Endothelial cell of umbilical vein (primary cell): ENCODE results near the gene CKAP5. TPM values are rescaled to one million over a fixed set of nuclear protein-coding genes. Genes with fewer than 3 reads are reported as not detected.

Experiments used
- BruUV-seq: library from RNA; stranded (reverse); fragments of 400-500 nt; replicated peaks from 2 replicates; lab custom pipeline; 2021; lab: Mats Ljungman, UMichigan
- CTCF ChIA-PET: fragments of 300-600, 350-600 bp; sonication (Branson Sonifier 250); formaldehyde crosslinking; loops from one replicate; lab custom pipeline; 2021; ENCODE audit warnings: antibody characterized with exemption, inconsistent platforms; lab: Charles Lee
- POLR2A ChIA-PET: fragments of 300-600, 350-600 bp; sonication (Branson Sonifier 250); formaldehyde crosslinking; loops from one replicate; lab custom pipeline; 2021; ENCODE audit warnings: antibody characterized with exemption, inconsistent platforms; lab: Charles Lee
- DNase-seq: peaks from one replicate; pipeline ENCODE4 v3.0.0-alpha.2; 2011; ENCODE audit warnings: low read depth, low spot score
- FAIRE-seq: peaks from 2 replicates; lab custom pipeline; 2011; peaks lifted over from hg19 to GRCh38; lab: Jason Lieb, UNC
- H2AFZ ChIP-seq: 2 replicates; pipeline ENCODE4 v1.6.0; 2012; ENCODE audit warnings: low read depth, low read length, control low read depth, inconsistent platforms
- H3K27ac ChIP-seq: 2 replicates; pipeline ENCODE4 v1.5.1; 2011; ENCODE audit warnings: low read depth, mild to moderate bottlenecking, control low read depth, low read length, moderate library complexity; ENCODE audit not compliant: insufficient read depth
- H3K27me3 ChIP-seq, 2 experiments: 2 replicates each; pipeline versions ENCODE4 v1.6.0 to v1.6.1; 2011; ENCODE audit warnings: low read length in 2 of 2, mixed read lengths in 1 of 2; ENCODE audit not compliant: control insufficient read depth in 2 of 2, insufficient read depth in 2 of 2
- H3K36me3 ChIP-seq, 2 experiments: 2 replicates in 1 of 2; 3 replicates in 1 of 2; pipeline ENCODE4 v1.5.1; 2011; ENCODE audit warnings: low read length in 2 of 2, mild to moderate bottlenecking in 1 of 2, moderate library complexity in 1 of 2; ENCODE audit not compliant: control insufficient read depth in 2 of 2, insufficient read depth in 2 of 2; ENCODE audit errors: extremely low read depth in 1 of 2
- H3K4me1 ChIP-seq: 3 replicates; pipeline ENCODE4 v1.5.1; 2011; ENCODE audit warnings: mild to moderate bottlenecking, low read length; ENCODE audit not compliant: control insufficient read depth, insufficient read depth; ENCODE audit errors: extremely low read depth
- H3K4me2 ChIP-seq: 2 replicates; pipeline ENCODE4 v1.6.1; 2011; ENCODE audit warnings: low read length, control low read depth, mixed read lengths; ENCODE audit not compliant: insufficient read depth
- H3K4me3 ChIP-seq, 3 experiments: fragments of 200-600 bp in 1 of 3; sonication (generic), shearing (Covaris generic) in 1 of 3; replicated peaks in 1 of 3; 2 replicates each; pipeline ENCODE4 v1.5.1; 2011 to 2016; ENCODE audit warnings: control low read depth in 3 of 3, low read length in 3 of 3, mild to moderate bottlenecking in 2 of 3, inconsistent platforms in 1 of 3, low read depth in 1 of 3, moderate library complexity in 1 of 3; ENCODE audit not compliant: insufficient read depth in 1 of 3
- H3K79me2 ChIP-seq: 2 replicates; pipeline ENCODE4 v1.6.0; 2012; ENCODE audit warnings: low read length, inconsistent platforms; ENCODE audit not compliant: control insufficient read depth, insufficient read depth
- H3K9ac ChIP-seq: replicated peaks from 2 replicates; pipeline ENCODE3; 2011; ENCODE audit warnings: low read length, control low read depth; ENCODE audit not compliant: insufficient read depth; ENCODE audit errors: extremely low read depth
- H3K9me1 ChIP-seq: replicated peaks from 3 replicates; pipeline ENCODE4 v1.6.0; 2011; ENCODE audit warnings: mild to moderate bottlenecking, low read length; ENCODE audit not compliant: control insufficient read depth, insufficient read depth; ENCODE audit errors: extremely low read depth
- H3K9me3 ChIP-seq: replicated peaks from 2 replicates; pipeline ENCODE4 v1.5.1; 2012; ENCODE audit warnings: low read length, inconsistent platforms; ENCODE audit not compliant: control insufficient read depth, insufficient read depth
- H4K20me1 ChIP-seq: replicated peaks from 2 replicates; pipeline ENCODE3; 2011; ENCODE audit warnings: mild to moderate bottlenecking, low read length; ENCODE audit not compliant: control insufficient read depth, insufficient read depth; ENCODE audit errors: extremely low read depth
- FOS ChIP-seq: IDR thresholded peaks from 2 replicates; pipeline ENCODE4 v1.6.1; 2011; ENCODE audit warnings: mild to moderate bottlenecking, low read length, moderate library complexity, borderline replicate concordance; ENCODE audit not compliant: insufficient read depth
- GATA2 ChIP-seq: IDR thresholded peaks from 2 replicates; pipeline ENCODE4 v1.7.0; 2011; ENCODE audit warnings: low read depth, mild to moderate bottlenecking, moderate library complexity, mixed read lengths, low read length; ENCODE audit not compliant: insufficient read length, insufficient read depth
- JUN ChIP-seq: IDR thresholded peaks from 2 replicates; pipeline ENCODE4 v1.6.1; 2011; ENCODE audit warnings: borderline replicate concordance, low read depth; ENCODE audit not compliant: insufficient read length, insufficient read depth
- MYC ChIP-seq: IDR thresholded peaks from one replicate; pipeline ENCODE4 v1.6.1; 2011; ENCODE audit warnings: mild to moderate bottlenecking, low read depth, low read length
- POLR2AphosphoS5 ChIP-seq: IDR thresholded peaks from 2 replicates; pipeline ENCODE4 v1.6.1; 2012; ENCODE audit warnings: low read depth, mild to moderate bottlenecking, control low read depth, low read length, moderate library complexity; ENCODE audit not compliant: insufficient read depth
- dilution Hi-C: fragments of 300-500 bp; cut with MboI; formaldehyde crosslinking; loops from one replicate; pipeline ENCODE4 v1.15.0; 2019; ENCODE audit warnings: low sequenced_read_pairs; ENCODE audit not compliant: extremely low pct_ligation_motif_present
- intact Hi-C: fragments of 100-400 bp; cut with micrococcal nuclease; formaldehyde crosslinking; loops from one replicate; pipeline ENCODE4 v1.10.0; 2022
- polyA plus RNA-seq, 4 experiments: library from polyadenylated mRNA; depleted of rRNA in 3 of 4; stranded (reverse) in 3 of 4; unstranded in 1 of 4; fragments of >200 nt; gene quantifications; 2 replicates each; pipeline versions ENCODE4 v1.2.1 to v1.2.3, GENCODE V29; 2011 to 2012; ENCODE audit warnings: missing spikeins in 1 of 4
- total RNA-seq: library from RNA; stranded (reverse); gene quantifications from 2 replicates; pipeline ENCODE4 v1.2.3, GENCODE V29; 2021
- TF ChIP-seq, protein P1 (sequence below), 2 donors: IDR thresholded peaks; 1 replicate in 1 of 2; 2 replicates in 1 of 2; pipeline ENCODE4 v1.5.1; 2011; ENCODE audit warnings: low read length in 2 of 2, mild to moderate bottlenecking in 2 of 2, moderate library complexity in 2 of 2, control low read depth in 1 of 2, inconsistent platforms in 1 of 2, low read depth in 1 of 2; ENCODE audit not compliant: insufficient read depth in 1 of 2; ENCODE audit errors: extremely low read depth in 1 of 2
- TF ChIP-seq, protein P2 (sequence below): IDR thresholded peaks from 2 replicates; pipeline ENCODE4 v1.6.1; 2011; ENCODE audit not compliant: insufficient read depth, insufficient read length

CKAP5 gene
- total and polyA plus RNA-seq, 2 donors (not counting 3 experiments of a cell fraction or from before 2014, with no cell fraction given), result 47.4 to 138 TPM

DNA sequence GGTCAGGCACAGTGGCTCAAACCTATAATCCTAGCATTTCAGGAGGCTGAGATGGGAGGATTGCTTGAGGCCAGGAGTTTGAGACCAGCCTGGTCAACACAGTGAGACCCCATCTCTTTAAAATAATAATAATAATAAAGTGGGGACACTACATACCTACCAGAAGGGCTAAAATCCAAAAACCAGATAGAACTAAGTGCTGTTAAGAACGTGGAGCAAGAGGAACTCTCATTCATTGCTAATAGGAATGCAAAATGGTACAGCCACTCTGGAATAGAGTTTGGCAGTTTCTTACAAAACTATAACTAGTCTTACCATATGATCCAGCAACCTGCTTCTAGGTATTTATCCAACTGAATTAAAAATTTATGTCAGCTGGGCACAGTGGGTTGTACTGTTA lies 9.6 kb downstream of the CKAP5 start:
- no TSS peak for BruUV-seq
- Histone ChIP-seq H3K4me3 (no peak overlapping the region), H3K4me1 (no peaks in the 10 kb centered on the region), H3K36me3 (peaks cover 0 to 2% of the 10 kb centered on the region in 2 experiments), H3K79me2 (peaks cover 99% of the 10 kb centered on the region), H2AFZ (no peak overlapping the region), H3K27ac (no peak overlapping the region), H3K9ac (no peak overlapping the region), H3K9me3 (no peaks in the 10 kb centered on the region), H3K4me2 (no peak overlapping the region), H3K9me1 (no peaks in the 10 kb centered on the region), H4K20me1 (peaks cover 2% of the 10 kb centered on the region), H3K27me3 (no peaks in the 10 kb centered on the region)
- FAIRE-seq (no peak), DNase-seq (no peak)
- CTCF ChIA-PET, result no interaction called here
- dilution Hi-C loops, result no loop called here
- no peak for TF ChIP-seq POLR2AphosphoS5
- TF ChIP-seq, protein P1, sequence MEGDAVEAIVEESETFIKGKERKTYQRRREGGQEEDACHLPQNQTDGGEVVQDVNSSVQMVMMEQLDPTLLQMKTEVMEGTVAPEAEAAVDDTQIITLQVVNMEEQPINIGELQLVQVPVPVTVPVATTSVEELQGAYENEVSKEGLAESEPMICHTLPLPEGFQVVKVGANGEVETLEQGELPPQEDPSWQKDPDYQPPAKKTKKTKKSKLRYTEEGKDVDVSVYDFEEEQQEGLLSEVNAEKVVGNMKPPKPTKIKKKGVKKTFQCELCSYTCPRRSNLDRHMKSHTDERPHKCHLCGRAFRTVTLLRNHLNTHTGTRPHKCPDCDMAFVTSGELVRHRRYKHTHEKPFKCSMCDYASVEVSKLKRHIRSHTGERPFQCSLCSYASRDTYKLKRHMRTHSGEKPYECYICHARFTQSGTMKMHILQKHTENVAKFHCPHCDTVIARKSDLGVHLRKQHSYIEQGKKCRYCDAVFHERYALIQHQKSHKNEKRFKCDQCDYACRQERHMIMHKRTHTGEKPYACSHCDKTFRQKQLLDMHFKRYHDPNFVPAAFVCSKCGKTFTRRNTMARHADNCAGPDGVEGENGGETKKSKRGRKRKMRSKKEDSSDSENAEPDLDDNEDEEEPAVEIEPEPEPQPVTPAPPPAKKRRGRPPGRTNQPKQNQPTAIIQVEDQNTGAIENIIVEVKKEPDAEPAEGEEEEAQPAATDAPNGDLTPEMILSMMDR (IDR thresholded peaks at IDR 0.05; ENCODE audit: extremely low read depth in 1 of 2, insufficient read depth in 1 of 2, low read depth in 1 of 2, low read length in 2 of 2), result no peak
- no peak for TF ChIP-seq JUN
- TF ChIP-seq, protein P2, sequence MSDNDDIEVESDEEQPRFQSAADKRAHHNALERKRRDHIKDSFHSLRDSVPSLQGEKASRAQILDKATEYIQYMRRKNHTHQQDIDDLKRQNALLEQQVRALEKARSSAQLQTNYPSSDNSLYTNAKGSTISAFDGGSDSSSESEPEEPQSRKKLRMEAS, result no peak
- TF ChIP-seq MYC, result no peak
- POLR2A ChIA-PET, result no interaction called here
- intact Hi-C loops, result no loop called here

DNA sequence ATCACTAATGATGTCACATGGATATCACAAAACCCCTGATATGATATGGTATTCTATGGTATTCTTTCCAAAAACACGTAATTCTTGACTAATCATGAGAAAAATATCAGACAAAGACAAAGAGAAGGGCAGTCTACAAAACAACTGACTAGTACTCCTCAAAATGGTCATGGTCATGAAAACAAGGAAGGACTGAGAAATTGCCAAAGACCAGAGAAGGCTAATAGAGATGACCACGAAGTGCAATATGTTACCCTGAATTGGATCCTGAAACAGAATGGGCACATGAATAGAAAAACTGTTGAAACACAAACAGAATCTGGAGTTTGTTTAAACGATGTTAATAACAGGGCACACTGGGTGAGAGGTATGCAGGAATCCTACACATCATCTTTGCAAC lies 10.2 kb downstream of the CKAP5 start:
- dilution Hi-C loops, result no loop called here
- Histone ChIP-seq H3K4me3 (no peak overlapping the region), H3K36me3 (peaks cover 0 to 2% of the 10 kb centered on the region in 2 experiments), H2AFZ (no peak overlapping the region), H3K9me1 (no peaks in the 10 kb centered on the region), H3K9me3 (no peaks in the 10 kb centered on the region), H3K27me3 (no peaks in the 10 kb centered on the region), H4K20me1 (peaks cover 2% of the 10 kb centered on the region), H3K79me2 (peaks cover 99% of the 10 kb centered on the region), H3K4me2 (no peak overlapping the region), H3K27ac (no peak overlapping the region), H3K9ac (no peak overlapping the region), H3K4me1 (no peaks in the 10 kb centered on the region)
- no peak for FAIRE-seq
- POLR2A ChIA-PET, result no interaction called here
- TF ChIP-seq MYC, result no peak
- TF ChIP-seq FOS, result no peak
- TF ChIP-seq GATA2, result no peak
- TF ChIP-seq, protein P2, result no peak
- TF ChIP-seq POLR2AphosphoS5, result no peak
- TF ChIP-seq, protein P1 (IDR thresholded peaks at IDR 0.05; ENCODE audit: extremely low read depth in 1 of 2, insufficient read depth in 1 of 2, low read depth in 1 of 2, low read length in 2 of 2), result no peak
- BruUV-seq, result no TSS peak
- intact Hi-C loops, result no loop called here
- no peak for DNase-seq
- CTCF ChIA-PET, result no interaction called here
